GM23338 (cell line): ENCODE measurements around the gene DACT1. TPM values are rescaled to one million over a fixed set of nuclear protein-coding genes. Genes with fewer than 3 reads are reported as not detected.
A peak's percentile ranks its signal among the peaks of the same experiment; 100 is the strongest.

Experiments used
- ATAC-seq: fragments of 200-7000 bp; cut with Tn5 transposase; 3 replicates; pipeline ENCODE4 v1.9.1; 2020
- DNase-seq: peaks from one replicate; pipeline ENCODE4 v3.0.0-alpha.2; 2015; ENCODE audit warnings: low spot score
- H2AFZ ChIP-seq: fragments of 200-600 bp; sonication (generic); 2 replicates; pipeline ENCODE4 v1.8.0; 2016; ENCODE audit warnings: antibody characterized with exemption, mild to moderate bottlenecking, moderate library complexity
- H3F3A ChIP-seq: fragments of 200-600 bp; sonication (generic); replicated peaks from 2 replicates; pipeline ENCODE4 v1.8.0; 2017; ENCODE audit warnings: antibody characterized with exemption, mixed run types, low read depth
- H3K27ac ChIP-seq: fragments of 200-600 bp; sonication (generic); 2 replicates; pipeline ENCODE4 v1.6.1; 2016; ENCODE audit warnings: low read depth
- H3K27me3 ChIP-seq: fragments of 200-600 bp; sonication (generic); 2 replicates; pipeline ENCODE4 v1.8.0; 2016; ENCODE audit warnings: mild to moderate bottlenecking, mixed run types, moderate library complexity; ENCODE audit not compliant: insufficient read depth
- H3K36me3 ChIP-seq: fragments of 200-600 bp; sonication (generic); 2 replicates; pipeline ENCODE4 v1.8.0; 2016; ENCODE audit warnings: mild to moderate bottlenecking; ENCODE audit not compliant: insufficient read depth
- H3K4me1 ChIP-seq: fragments of 200-600 bp; sonication (generic); 2 replicates; pipeline ENCODE4 v1.8.0; 2016; ENCODE audit warnings: mild to moderate bottlenecking, moderate library complexity; ENCODE audit not compliant: insufficient read depth
- H3K4me2 ChIP-seq: fragments of 200-600 bp; sonication (generic); 2 replicates; pipeline ENCODE4 v1.7.1; 2017; ENCODE audit warnings: mixed run types
- H3K4me3 ChIP-seq: fragments of 200-600 bp; sonication (generic); 2 replicates; pipeline ENCODE4 v1.6.1; 2016; ENCODE audit warnings: mixed run types
- H3K79me2 ChIP-seq: fragments of 200-600 bp; sonication (generic); replicated peaks from 2 replicates; pipeline ENCODE4 v1.8.0; 2017; ENCODE audit warnings: mild to moderate bottlenecking; ENCODE audit not compliant: insufficient read depth
- H3K9me2 ChIP-seq: fragments of 200-600 bp; sonication (generic); 2 replicates; pipeline ENCODE4 v1.8.0; 2017; ENCODE audit not compliant: insufficient read depth
- H4K20me1 ChIP-seq: fragments of 200-600 bp; sonication (generic); replicated peaks from 2 replicates; pipeline ENCODE4 v1.8.0; 2017; ENCODE audit warnings: mild to moderate bottlenecking; ENCODE audit not compliant: insufficient read depth
- H3K27ac Mint-ChIP-seq: 2 replicates; pipeline ENCODE4 v1.8.0; 2020; ENCODE audit warnings: inconsistent platforms, mild to moderate bottlenecking, moderate library complexity, mixed read lengths
- H3K27me3 Mint-ChIP-seq: 3 replicates; pipeline ENCODE4 v1.8.0; 2022; ENCODE audit warnings: low read depth, mild to moderate bottlenecking, moderate library complexity, mixed read lengths, inconsistent platforms; ENCODE audit not compliant: insufficient read depth, poor library complexity
- H3K36me3 Mint-ChIP-seq: 3 replicates; pipeline ENCODE4 v1.8.0; 2021; ENCODE audit warnings: low read depth, mild to moderate bottlenecking, inconsistent platforms, moderate library complexity, mixed read lengths
- H3K4me1 Mint-ChIP-seq: 3 replicates; pipeline ENCODE4 v1.8.0; 2020; ENCODE audit warnings: mild to moderate bottlenecking, inconsistent platforms, mixed read lengths
- H3K4me3 Mint-ChIP-seq: 3 replicates; pipeline ENCODE4 v1.8.0; 2021; ENCODE audit warnings: moderate library complexity, mild to moderate bottlenecking, inconsistent platforms, mixed read lengths
- H3K9me3 Mint-ChIP-seq: 3 replicates; pipeline ENCODE4 v1.8.0; 2020; ENCODE audit warnings: moderate library complexity, mild to moderate bottlenecking, inconsistent platforms, mixed read lengths
- EZH2 ChIP-seq: fragments of 200-600 bp; sonication (generic); IDR thresholded peaks from one replicate; pipeline ENCODE4 v1.8.0; 2017; ENCODE audit warnings: antibody characterized with exemption, mild to moderate bottlenecking, low read depth; ENCODE audit not compliant: unreplicated experiment
- EZH2phosphoT487 ChIP-seq: fragments of 200-600 bp; sonication (generic); IDR thresholded peaks from one replicate; pipeline ENCODE4 v1.8.1; 2018; ENCODE audit warnings: antibody characterized with exemption; ENCODE audit not compliant: unreplicated experiment
- JUNB ChIP-seq: IDR thresholded peaks from one replicate; pipeline ENCODE4 v1.6.1; 2016; ENCODE audit warnings: antibody characterized with exemption; ENCODE audit not compliant: unreplicated experiment
- NANOG ChIP-seq: IDR thresholded peaks from 2 replicates; pipeline ENCODE4 v1.6.1; 2016; ENCODE audit warnings: antibody characterized with exemption, borderline replicate concordance
- POLR2AphosphoS5 ChIP-seq: IDR thresholded peaks from 2 replicates; pipeline ENCODE4 v1.6.1; 2016; ENCODE audit warnings: antibody characterized with exemption, low read depth
- STAT1 ChIP-seq: IDR thresholded peaks from one replicate; pipeline ENCODE4 v1.6.1; 2016; ENCODE audit warnings: antibody characterized with exemption; ENCODE audit not compliant: unreplicated experiment
- ZNF114 ChIP-seq: fragments of 250-450 bp; sonication (Bioruptor Pico); IDR thresholded peaks from 2 replicates; pipeline ENCODE4 v1.5.0; 2020; ENCODE audit warnings: mild to moderate bottlenecking, moderate library complexity
- polyA plus RNA-seq: library from polyadenylated mRNA; unstranded; fragments of >200 nt; fragmentation: Nextera tagmentation; extraction: Ambion mirVana; gene quantifications from 2 replicates; pipeline ENCODE4 v1.2.1, GENCODE V29; 2016
- total RNA-seq: library from RNA; depleted of rRNA; stranded (reverse); fragments of >200 nt; shearing (Covaris generic); gene quantifications from 2 replicates; pipeline ENCODE4 v1.2.3, GENCODE V29; 2014
- TF ChIP-seq, protein P1 (sequence below): IDR thresholded peaks from one replicate; pipeline ENCODE4 v1.6.1; 2018; ENCODE audit warnings: antibody characterized with exemption; ENCODE audit not compliant: unreplicated experiment
- TF ChIP-seq, protein P2 (sequence below), 2 experiments: fragments of 200-600 bp in 1 of 2; sonication (generic) in 1 of 2; conservative IDR thresholded peaks; 2 replicates each; pipeline versions ENCODE4 v1.5.1 to v1.6.1; 2016 to 2017; ENCODE audit warnings: antibody characterized with exemption in 2 of 2, low read depth in 2 of 2, mild to moderate bottlenecking in 2 of 2, moderate library complexity in 1 of 2
- TF ChIP-seq, protein P3 (sequence below): fragments of 250-450 bp; sonication (Bioruptor Pico); IDR thresholded peaks from 2 replicates; pipeline ENCODE4 v1.5.0; 2020; ENCODE audit warnings: mild to moderate bottlenecking, moderate library complexity

Gene DACT1
- total and polyA plus RNA-seq, 2 experiments from 2014 or later = 5.7 to 26.6 TPM

DNA sequence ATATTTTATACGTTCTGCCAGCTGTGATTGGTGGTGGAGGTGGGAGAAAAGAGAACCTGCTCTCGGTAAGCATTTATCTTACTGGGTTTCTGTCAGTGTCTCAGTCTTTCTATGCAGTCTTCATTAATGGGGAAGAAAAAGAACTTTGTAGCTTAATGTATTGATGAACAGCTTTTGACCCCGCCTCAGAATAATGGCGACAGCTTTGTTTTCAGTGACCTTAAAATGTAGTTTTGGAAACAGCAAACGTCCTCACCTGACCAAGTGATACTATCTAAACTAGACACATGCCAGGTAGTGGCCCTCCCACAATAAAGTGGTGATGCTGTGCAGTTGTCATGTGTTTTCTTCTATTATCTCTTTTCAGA lies 1.4 kb downstream of the DACT1 start (continued):
- TF ChIP-seq EZH2 (no peak), ZNF114 (CRISPR knock-in tag) (no peak), EZH2phosphoT487 (no peak), STAT1 (no peak), POLR2AphosphoS5 (no peak), JUNB (no peak), NANOG (no peak)
- TF ChIP-seq, protein P1, sequence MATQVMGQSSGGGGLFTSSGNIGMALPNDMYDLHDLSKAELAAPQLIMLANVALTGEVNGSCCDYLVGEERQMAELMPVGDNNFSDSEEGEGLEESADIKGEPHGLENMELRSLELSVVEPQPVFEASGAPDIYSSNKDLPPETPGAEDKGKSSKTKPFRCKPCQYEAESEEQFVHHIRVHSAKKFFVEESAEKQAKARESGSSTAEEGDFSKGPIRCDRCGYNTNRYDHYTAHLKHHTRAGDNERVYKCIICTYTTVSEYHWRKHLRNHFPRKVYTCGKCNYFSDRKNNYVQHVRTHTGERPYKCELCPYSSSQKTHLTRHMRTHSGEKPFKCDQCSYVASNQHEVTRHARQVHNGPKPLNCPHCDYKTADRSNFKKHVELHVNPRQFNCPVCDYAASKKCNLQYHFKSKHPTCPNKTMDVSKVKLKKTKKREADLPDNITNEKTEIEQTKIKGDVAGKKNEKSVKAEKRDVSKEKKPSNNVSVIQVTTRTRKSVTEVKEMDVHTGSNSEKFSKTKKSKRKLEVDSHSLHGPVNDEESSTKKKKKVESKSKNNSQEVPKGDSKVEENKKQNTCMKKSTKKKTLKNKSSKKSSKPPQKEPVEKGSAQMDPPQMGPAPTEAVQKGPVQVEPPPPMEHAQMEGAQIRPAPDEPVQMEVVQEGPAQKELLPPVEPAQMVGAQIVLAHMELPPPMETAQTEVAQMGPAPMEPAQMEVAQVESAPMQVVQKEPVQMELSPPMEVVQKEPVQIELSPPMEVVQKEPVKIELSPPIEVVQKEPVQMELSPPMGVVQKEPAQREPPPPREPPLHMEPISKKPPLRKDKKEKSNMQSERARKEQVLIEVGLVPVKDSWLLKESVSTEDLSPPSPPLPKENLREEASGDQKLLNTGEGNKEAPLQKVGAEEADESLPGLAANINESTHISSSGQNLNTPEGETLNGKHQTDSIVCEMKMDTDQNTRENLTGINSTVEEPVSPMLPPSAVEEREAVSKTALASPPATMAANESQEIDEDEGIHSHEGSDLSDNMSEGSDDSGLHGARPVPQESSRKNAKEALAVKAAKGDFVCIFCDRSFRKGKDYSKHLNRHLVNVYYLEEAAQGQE = no peak
- TF ChIP-seq, protein P2, sequence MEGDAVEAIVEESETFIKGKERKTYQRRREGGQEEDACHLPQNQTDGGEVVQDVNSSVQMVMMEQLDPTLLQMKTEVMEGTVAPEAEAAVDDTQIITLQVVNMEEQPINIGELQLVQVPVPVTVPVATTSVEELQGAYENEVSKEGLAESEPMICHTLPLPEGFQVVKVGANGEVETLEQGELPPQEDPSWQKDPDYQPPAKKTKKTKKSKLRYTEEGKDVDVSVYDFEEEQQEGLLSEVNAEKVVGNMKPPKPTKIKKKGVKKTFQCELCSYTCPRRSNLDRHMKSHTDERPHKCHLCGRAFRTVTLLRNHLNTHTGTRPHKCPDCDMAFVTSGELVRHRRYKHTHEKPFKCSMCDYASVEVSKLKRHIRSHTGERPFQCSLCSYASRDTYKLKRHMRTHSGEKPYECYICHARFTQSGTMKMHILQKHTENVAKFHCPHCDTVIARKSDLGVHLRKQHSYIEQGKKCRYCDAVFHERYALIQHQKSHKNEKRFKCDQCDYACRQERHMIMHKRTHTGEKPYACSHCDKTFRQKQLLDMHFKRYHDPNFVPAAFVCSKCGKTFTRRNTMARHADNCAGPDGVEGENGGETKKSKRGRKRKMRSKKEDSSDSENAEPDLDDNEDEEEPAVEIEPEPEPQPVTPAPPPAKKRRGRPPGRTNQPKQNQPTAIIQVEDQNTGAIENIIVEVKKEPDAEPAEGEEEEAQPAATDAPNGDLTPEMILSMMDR (conservative IDR thresholded peaks at IDR 0.05; ENCODE audit: low read depth in 2 of 2) = no peak

DNA sequence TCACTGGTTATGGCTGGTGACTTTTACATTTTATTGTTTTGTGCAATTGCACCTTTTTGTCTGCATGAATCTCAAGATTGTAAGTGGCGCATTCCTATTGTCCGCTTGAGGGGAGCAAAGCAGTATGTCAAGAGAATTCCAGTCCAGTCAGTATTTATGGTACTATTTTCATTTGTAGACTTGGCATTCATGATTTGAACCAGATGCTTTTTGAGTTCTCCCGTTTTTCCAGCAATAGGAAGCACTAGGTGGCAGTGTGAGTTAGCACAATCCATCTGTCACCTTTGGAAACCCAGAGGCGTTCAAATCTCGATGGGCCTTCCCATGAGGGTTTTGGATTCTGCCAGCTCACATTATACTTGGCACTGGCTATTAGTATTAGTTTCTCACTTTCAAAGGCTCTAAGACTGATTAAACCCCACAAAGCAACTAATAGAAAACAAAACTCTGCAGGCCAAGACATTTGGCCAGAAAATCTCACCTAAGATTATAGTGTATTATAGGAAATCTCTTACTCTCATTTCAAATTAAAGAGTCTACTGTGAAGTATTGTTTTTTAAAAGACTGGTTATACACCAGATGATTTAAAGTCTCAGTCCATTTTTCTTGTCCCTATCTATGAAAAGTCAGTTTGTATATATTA lies 2.2 kb downstream of the DACT1 start:
- Histone ChIP-seq H3K27me3 (peaks cover 26% of the 10 kb centered on the region), H3K4me2 (peak overlapping the region; percentile 84), H3K79me2 (peaks cover 15% of the 10 kb centered on the region), H3K4me3 (peak overlapping the region; percentile 73), H3F3A (peaks cover 9% of the 10 kb centered on the region; the same call in 1 of the 2 replicates), H2AFZ (no peak overlapping the region), H4K20me1 (0 out of 2 replicates have a peak, but pooled peaks cover 2% of the 10 kb centered on the region), H3K36me3 (peaks cover 7% of the 10 kb centered on the region; the same call in 1 of the 2 replicates), H3K9me2 (no peaks in the 10 kb centered on the region), H3K4me1 (peaks cover 24% of the 10 kb centered on the region), H3K27ac (no peak overlapping the region)
- ATAC-seq (peak; percentile 6), DNase-seq (peak; percentile 71)
- H3K4me3 Mint-ChIP-seq = peak overlapping the region; percentile 82
- H3K36me3 Mint-ChIP-seq = peaks cover 35% of the 10 kb centered on the region
- no peak overlapping the region for H3K27ac Mint-ChIP-seq
- peaks cover 23% of the 10 kb centered on the region for H3K27me3 Mint-ChIP-seq
- peaks cover 37% of the 10 kb centered on the region for H3K4me1 Mint-ChIP-seq
- no peaks in the 10 kb centered on the region; the same call in 2 of the 3 replicates for H3K9me3 Mint-ChIP-seq
- TF ChIP-seq, protein P2 (conservative IDR thresholded peaks at IDR 0.05; ENCODE audit: low read depth in 2 of 2) = peak; percentile 74 to 87
- TF ChIP-seq, protein P3, sequence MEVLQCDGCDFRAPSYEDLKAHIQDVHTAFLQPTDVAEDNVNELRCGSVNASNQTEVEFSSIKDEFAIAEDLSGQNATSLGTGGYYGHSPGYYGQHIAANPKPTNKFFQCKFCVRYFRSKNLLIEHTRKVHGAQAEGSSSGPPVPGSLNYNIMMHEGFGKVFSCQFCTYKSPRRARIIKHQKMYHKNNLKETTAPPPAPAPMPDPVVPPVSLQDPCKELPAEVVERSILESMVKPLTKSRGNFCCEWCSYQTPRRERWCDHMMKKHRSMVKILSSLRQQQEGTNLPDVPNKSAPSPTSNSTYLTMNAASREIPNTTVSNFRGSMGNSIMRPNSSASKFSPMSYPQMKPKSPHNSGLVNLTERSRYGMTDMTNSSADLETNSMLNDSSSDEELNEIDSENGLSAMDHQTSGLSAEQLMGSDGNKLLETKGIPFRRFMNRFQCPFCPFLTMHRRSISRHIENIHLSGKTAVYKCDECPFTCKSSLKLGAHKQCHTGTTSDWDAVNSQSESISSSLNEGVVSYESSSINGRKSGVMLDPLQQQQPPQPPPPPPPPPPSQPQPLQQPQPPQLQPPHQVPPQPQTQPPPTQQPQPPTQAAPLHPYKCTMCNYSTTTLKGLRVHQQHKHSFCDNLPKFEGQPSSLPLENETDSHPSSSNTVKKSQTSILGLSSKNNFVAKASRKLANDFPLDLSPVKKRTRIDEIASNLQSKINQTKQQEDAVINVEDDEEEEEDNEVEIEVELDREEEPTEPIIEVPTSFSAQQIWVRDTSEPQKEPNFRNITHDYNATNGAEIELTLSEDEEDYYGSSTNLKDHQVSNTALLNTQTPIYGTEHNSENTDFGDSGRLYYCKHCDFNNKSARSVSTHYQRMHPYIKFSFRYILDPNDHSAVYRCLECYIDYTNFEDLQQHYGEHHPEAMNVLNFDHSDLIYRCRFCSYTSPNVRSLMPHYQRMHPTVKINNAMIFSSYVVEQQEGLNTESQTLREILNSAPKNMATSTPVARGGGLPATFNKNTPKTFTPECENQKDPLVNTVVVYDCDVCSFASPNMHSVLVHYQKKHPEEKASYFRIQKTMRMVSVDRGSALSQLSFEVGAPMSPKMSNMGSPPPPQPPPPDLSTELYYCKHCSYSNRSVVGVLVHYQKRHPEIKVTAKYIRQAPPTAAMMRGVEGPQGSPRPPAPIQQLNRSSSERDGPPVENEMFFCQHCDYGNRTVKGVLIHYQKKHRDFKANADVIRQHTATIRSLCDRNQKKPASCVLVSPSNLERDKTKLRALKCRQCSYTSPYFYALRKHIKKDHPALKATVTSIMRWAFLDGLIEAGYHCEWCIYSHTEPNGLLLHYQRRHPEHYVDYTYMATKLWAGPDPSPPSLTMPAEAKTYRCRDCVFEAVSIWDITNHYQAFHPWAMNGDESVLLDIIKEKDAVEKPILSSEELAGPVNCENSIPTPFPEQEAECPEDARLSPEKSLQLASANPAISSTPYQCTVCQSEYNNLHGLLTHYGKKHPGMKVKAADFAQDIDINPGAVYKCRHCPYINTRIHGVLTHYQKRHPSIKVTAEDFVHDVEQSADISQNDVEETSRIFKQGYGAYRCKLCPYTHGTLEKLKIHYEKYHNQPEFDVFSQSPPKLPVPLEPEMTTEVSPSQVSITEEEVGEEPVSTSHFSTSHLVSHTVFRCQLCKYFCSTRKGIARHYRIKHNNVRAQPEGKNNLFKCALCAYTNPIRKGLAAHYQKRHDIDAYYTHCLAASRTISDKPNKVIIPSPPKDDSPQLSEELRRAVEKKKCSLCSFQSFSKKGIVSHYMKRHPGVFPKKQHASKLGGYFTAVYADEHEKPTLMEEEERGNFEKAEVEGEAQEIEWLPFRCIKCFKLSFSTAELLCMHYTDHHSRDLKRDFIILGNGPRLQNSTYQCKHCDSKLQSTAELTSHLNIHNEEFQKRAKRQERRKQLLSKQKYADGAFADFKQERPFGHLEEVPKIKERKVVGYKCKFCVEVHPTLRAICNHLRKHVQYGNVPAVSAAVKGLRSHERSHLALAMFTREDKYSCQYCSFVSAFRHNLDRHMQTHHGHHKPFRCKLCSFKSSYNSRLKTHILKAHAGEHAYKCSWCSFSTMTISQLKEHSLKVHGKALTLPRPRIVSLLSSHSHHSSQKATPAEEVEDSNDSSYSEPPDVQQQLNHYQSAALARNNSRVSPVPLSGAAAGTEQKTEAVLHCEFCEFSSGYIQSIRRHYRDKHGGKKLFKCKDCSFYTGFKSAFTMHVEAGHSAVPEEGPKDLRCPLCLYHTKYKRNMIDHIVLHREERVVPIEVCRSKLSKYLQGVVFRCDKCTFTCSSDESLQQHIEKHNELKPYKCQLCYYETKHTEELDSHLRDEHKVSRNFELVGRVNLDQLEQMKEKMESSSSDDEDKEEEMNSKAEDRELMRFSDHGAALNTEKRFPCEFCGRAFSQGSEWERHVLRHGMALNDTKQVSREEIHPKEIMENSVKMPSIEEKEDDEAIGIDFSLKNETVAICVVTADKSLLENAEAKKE (CRISPR knock-in tag) = no peak
